Esophagus (tissue), 2 donors: ENCODE results near the gene NT5DC2. TPM values are rescaled to one million over a fixed set of nuclear protein-coding genes. Genes with fewer than 3 reads are reported as not detected.

Experiments
- H3K27ac ChIP-seq, 2 donors: one replicate each; pipeline ENCODE4 v1.5.1; 2013; ENCODE audit warnings: low read depth in 2 of 2, mild to moderate bottlenecking in 2 of 2, inconsistent platforms in 1 of 2, low read length in 1 of 2, moderate library complexity in 1 of 2
- H3K27me3 ChIP-seq, 2 donors: one replicate each; pipeline ENCODE4 v1.6.1; 2013; ENCODE audit warnings: low read length in 2 of 2, control low read depth in 1 of 2, mild to moderate bottlenecking in 1 of 2; ENCODE audit not compliant: insufficient read depth in 2 of 2, control insufficient read depth in 1 of 2
- H3K36me3 ChIP-seq, 2 donors: one replicate each; pipeline ENCODE4 v1.6.1; 2013; ENCODE audit warnings: low read length in 1 of 2; ENCODE audit not compliant: control insufficient read depth in 2 of 2, insufficient read depth in 2 of 2
- H3K4me1 ChIP-seq, 2 donors: one replicate each; pipeline ENCODE4 v1.6.1; 2013; ENCODE audit warnings: low read length in 1 of 2; ENCODE audit not compliant: control insufficient read depth in 2 of 2, insufficient read depth in 2 of 2
- H3K4me3 ChIP-seq, 2 donors: one replicate each; pipeline ENCODE4 v1.5.1; 2013; ENCODE audit warnings: low read length in 2 of 2, mild to moderate bottlenecking in 2 of 2, low read depth in 1 of 2, moderate library complexity in 1 of 2
- H3K9me3 ChIP-seq, 2 donors: one replicate each; pipeline ENCODE4 v1.6.1; 2013; ENCODE audit warnings: mild to moderate bottlenecking in 2 of 2, low read depth in 1 of 2, low read length in 1 of 2, moderate library complexity in 1 of 2; ENCODE audit not compliant: control insufficient read depth in 2 of 2, insufficient read depth in 1 of 2
- whole genome bisulfite sequencing, 2 donors: extraction: QIAGEN DNeasy Blood & Tissue Kit; methylation state at CpG; one replicate each; pipeline ENCODE4 v1.1.7; 2013; 5-methylcytosine and 5-hydroxymethylcytosine counted together
- polyA plus RNA-seq, 2 donors: library from polyadenylated mRNA; stranded (reverse); fragments of 200-250 nt; gene quantifications; one replicate each; pipeline ENCODE4 v1.2.3, GENCODE V29; 2013
- donor health status: healthy with polysubstance abuse.
- donor health status: Bipolar disorder and iron deficiency.

The NT5DC2 gene
- polyA plus RNA-seq, 2 donors = 81.7 to 93.7 TPM

DNA sequence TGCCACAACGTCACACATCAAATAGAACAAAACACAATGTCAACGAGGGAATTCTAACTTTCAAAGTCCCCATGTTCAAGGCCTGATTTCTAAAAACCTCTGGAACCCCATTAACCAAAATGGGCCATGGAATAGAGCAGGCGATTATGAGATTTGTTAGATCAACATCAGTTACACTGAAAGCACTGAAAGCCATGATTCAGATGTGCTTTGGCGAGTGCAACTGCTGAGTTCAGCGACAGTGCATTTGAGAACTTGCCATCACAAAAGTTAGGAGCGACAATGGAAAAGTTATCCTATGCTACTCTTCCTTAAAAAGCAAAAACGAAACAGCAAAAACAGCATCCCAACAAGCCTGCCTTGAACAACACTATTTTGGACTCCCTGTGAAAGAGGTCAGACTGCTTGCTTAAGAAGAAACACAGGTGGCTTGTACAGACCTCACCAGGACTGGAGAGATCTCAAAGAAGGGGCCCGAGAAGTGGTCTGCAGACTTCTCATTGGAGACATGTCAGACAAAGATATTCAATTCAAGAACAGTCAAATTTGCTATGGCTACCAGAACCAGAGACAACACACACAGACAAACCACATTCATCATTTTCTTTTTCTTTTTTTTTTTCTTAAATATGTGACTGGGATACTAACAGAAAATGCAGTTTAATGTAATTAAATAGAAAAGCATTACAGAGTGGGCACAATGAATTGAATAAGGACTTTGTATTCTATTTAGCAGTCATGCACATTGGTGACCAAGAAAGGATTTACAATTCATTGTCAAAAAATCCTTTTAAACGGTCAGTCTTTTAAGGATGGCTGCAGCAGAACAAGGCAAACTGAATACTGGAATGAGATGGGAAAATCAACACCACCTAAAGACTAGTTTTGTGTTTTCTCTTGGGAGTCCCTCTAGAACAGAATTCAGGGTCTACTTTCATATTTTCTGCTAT lies 23.6 kb upstream of the NT5DC2 start:
- no peaks in the 10 kb centered on the region for H3K4me1 ChIP-seq
- no peak overlapping the region for H3K27ac ChIP-seq
- whole genome bisulfite sequencing, 2 donors = 77 to 80% methylated on average over 9 of the region's 9 CpGs
- H3K9me3 ChIP-seq = no peaks in the 10 kb centered on the region
- H3K27me3 ChIP-seq = no peaks in the 10 kb centered on the region
- peaks cover 16 to 24% of the 10 kb centered on the region in 2 donors for H3K36me3 ChIP-seq
- no peak overlapping the region for H3K4me3 ChIP-seq

DNA sequence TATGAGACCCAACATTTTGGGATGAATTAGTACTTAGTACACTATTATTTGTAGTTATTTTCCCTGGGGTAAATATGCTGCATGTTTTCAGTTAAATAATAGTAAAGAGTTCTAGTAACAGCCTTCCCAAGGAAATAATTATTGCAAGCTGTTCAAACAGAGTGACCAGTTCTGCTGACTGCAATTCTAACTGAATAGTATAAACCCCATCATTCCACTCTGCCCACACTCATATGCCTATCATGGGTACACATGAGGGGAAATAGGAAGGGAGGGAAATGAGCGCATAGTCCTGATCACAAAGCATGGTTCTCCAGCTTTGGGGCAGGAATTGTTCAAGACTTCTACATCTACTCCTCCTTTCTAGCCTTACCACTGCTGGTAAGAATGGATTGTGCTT lies 21.4 kb upstream of the NT5DC2 start:
- Histone ChIP-seq H3K27me3 (no peaks in the 10 kb centered on the region), H3K9me3 (no peaks in the 10 kb centered on the region), H3K4me1 (no peaks in the 10 kb centered on the region), H3K36me3 (peaks cover 13 to 27% of the 10 kb centered on the region in 2 donors), H3K27ac (no peak overlapping the region), H3K4me3 (no peak overlapping the region)
- 93 to 100% methylated on average over 1 of the region's 1 CpG for WGBS, 2 donors

- Histone ChIP-seq H3K9me3 (no peaks in the 10 kb centered on the region), H3K4me3 (no peak overlapping the region), H3K27ac (no peak overlapping the region), H3K4me1 (no peaks in the 10 kb centered on the region), H3K36me3 (peaks cover 16 to 25% of the 10 kb centered on the region in 2 donors), H3K27me3 (no peaks in the 10 kb centered on the region)
- WGBS, 2 donors = 77 to 95% methylated on average over 5 of the region's 5 CpGs
These were observed 20.5 kb upstream of the NT5DC2 start for GRCh38 chr3:52554026-52554755.

GRCh38 chr3:52552089-52552488 lies 18.4 kb upstream of the NT5DC2 start:
- no peaks in the 10 kb centered on the region for H3K4me1 ChIP-seq
- H3K4me3 ChIP-seq = no peak overlapping the region
- WGBS, 2 donors = 62 to 68% methylated on average over 3 of the region's 3 CpGs
- peaks cover 9 to 24% of the 10 kb centered on the region in 2 donors for H3K36me3 ChIP-seq
- peak overlapping the region in 1 of 2 donors; percentile 36 for H3K27ac ChIP-seq
- H3K9me3 ChIP-seq = no peaks in the 10 kb centered on the region
- no peaks in the 10 kb centered on the region for H3K27me3 ChIP-seq

GRCh38 chr3:52551118-52551517 lies 17.5 kb upstream of the NT5DC2 start:
- no peaks in the 10 kb centered on the region for H3K27me3 ChIP-seq
- H3K9me3 ChIP-seq = no peaks in the 10 kb centered on the region
- H3K27ac ChIP-seq = no peak overlapping the region
- no peaks in the 10 kb centered on the region for H3K4me1 ChIP-seq
- H3K4me3 ChIP-seq = no peak overlapping the region
- H3K36me3 ChIP-seq = peaks cover 9 to 24% of the 10 kb centered on the region in 2 donors

DNA sequence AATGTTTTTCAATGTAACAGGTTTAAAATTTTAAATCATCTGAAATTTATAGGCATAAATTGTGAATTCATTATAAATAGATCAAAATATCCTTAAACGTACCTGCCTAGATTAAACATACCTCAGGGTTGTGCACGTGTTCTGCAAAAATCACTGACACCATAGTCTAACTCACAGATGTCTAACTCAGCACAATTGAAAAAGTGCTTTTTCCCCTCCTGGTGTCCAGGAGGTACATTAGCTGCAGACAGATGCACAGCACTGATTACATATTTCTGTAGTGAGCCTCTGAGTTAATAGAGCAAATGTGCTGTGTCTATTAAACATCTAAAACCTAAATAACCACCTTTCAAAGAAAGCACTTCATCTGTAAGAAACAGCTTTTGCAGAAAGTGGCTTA lies 13.5 kb upstream of the NT5DC2 start:
- H3K9me3 ChIP-seq = no peaks in the 10 kb centered on the region
- WGBS, 2 donors = 70 to 83% methylated on average over 2 of the region's 2 CpGs
- no peak overlapping the region for H3K27ac ChIP-seq
- H3K27me3 ChIP-seq = no peaks in the 10 kb centered on the region
- H3K36me3 ChIP-seq = peaks cover 5 to 11% of the 10 kb centered on the region in 2 donors
- no peaks in the 10 kb centered on the region for H3K4me1 ChIP-seq
- H3K4me3 ChIP-seq = no peak overlapping the region

GRCh38 chr3:52546111-52546901 lies 12.6 kb upstream of the NT5DC2 start:
- Histone ChIP-seq H3K4me3 (no peak overlapping the region), H3K9me3 (no peaks in the 10 kb centered on the region), H3K4me1 (no peaks in the 10 kb centered on the region), H3K27ac (no peak overlapping the region), H3K27me3 (no peaks in the 10 kb centered on the region), H3K36me3 (peaks cover 5 to 11% of the 10 kb centered on the region in 2 donors)
- 78 to 82% methylated on average over 3 of the region's 3 CpGs for WGBS, 2 donors

- no peak overlapping the region for H3K4me3 ChIP-seq
- H3K27me3 ChIP-seq = no peaks in the 10 kb centered on the region
- peaks cover 2 to 6% of the 10 kb centered on the region in 2 donors for H3K36me3 ChIP-seq
- no peaks in the 10 kb centered on the region for H3K4me1 ChIP-seq
- no peaks in the 10 kb centered on the region for H3K9me3 ChIP-seq
- 87 to 88% methylated on average over 4 of the region's 4 CpGs for WGBS, 2 donors
- no peak overlapping the region for H3K27ac ChIP-seq
These were observed 11.3 kb upstream of the NT5DC2 start for GRCh38 chr3:52544937-52545336.

DNA sequence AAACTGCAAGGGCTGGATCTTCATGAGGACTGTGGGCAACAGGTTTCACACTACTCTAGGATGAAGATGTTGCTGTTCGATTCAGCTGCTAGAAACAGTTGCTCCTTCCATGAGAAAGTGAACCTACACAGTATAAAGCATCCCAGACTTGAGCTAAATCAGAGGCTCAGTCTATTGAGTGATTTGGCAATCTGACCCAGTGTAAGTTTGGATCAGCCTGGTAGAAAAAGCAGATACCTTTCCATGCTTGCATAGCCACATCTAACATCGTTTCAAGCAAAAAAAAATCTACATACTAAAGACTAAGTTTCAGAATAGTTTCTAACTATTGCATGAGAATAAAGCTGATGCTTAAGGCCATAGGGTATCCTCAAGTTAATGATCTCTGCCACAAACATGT lies 7.4 kb upstream of the NT5DC2 start:
- H3K36me3 ChIP-seq = peaks cover 0 to 4% of the 10 kb centered on the region in 2 donors

More for the DNA sequence above, 7.4 kb upstream of the NT5DC2 start:
- 84 to 86% methylated on average over 2 of the region's 2 CpGs for WGBS, 2 donors
- no peak overlapping the region for H3K27ac ChIP-seq
- H3K9me3 ChIP-seq = no peaks in the 10 kb centered on the region
- H3K4me1 ChIP-seq = peaks cover 6 to 12% of the 10 kb centered on the region in 2 donors
- no peak overlapping the region for H3K4me3 ChIP-seq
- no peaks in the 10 kb centered on the region for H3K27me3 ChIP-seq
